Measurements from ENCODE around the gene CDO1. TPM values are rescaled to one million over a fixed set of nuclear protein-coding genes. Genes with fewer than 3 reads are reported as not detected.

CDO1 gene
- polyA plus RNA-seq, 4 donors = 19.2 to 26.7 (median 24.5) TPM

DNA sequence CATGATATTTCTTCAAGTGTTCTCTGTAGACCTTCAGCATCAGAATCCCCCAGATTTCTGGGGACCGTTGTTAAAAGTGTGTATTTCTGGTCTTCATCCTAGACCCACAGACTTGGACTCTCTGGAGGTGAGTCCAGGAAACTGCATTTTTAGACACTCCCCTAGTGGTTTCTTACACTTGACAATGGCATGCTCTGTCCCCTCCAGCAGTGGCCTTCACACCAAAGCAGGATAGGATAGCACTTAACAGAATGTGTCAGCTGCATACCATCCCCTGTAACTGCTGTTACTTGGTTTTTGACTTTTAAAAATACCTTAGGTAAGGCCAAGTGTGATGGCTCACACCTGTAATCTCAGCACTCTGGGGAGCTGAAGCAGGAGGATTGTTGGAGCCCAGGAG lies 20.8 kb downstream of the CDO1 start:
- DNase-seq (ENCODE audit: low read depth in 4 of 4, low spot score in 2 of 4) = no peak

DNA sequence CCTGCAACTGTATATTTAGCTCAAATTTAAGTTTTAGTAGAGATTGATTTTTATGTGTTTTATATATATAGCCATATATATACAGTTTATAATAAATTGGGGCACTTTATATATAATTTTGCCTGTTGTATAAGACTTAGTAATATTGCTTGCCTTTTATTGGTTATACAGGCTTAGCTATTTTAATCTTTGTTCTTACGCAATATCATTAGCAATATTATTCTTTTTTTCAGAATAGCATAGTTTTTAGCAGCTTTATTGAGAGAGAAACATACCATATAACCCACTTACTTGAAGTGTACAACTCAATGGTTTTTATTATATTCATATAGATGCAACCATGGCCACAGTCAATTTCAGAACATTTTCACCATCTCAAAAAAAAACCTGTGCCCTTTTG lies 28.0 kb downstream of the CDO1 start:
- no peak for DNase-seq (ENCODE audit: low read depth in 4 of 4, low spot score in 2 of 4)

DNA sequence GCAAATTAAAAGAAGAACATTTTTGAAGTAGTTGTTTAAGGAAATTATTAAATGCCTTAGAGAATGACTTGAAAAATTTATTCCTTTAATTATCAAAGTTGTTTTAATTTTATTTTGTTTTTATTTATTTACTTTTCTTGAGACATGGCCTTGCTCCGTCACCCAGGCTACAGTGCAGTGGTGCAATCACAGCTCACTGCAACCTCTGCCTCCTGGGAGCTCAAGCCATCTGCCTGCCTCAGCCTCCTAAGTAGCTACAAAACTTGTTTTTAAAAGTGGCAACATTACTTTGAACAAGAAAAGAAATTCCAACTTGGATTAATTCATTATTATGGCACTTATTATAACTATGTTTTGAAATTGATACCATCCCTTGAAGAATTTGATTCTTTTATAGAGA lies 29.0 kb downstream of the CDO1 start:
- no peak for DNase-seq (ENCODE audit: low read depth in 4 of 4, low spot score in 2 of 4)

DNA sequence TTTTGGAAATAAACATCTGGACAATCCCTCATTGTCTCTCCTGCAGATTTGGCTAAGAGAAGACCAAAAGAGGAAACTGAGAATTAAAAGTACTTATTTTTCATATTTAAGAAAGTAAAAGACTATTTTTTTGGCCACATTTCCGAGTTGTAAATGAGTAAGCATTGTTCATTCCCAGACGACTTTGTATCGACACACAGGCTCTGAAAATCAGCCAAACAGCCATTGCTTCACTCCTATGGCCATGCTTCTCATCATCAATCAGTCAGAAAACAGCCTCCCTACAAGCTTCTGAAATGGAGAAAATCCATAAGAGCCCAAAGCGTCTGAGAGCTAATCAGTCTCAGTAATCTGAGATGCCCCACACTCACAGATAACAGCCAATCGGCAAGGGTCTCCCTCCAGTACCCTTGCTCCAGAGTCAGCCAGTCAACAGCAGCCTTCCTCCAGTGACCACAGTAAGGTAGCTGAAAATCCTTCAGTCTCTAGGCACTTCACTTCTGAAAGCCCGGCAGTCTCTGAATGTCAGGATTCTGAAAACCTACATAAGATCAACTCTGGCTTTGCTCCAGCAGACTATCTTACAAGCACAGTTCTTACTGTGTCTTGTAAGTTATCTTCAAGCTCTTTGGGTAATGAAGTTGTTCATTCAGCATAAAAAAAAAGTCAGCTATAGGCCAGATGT lies 30.9 kb downstream of the CDO1 start:
- DNase-seq (ENCODE audit: low read depth in 4 of 4, low spot score in 2 of 4) = no peak

DNA sequence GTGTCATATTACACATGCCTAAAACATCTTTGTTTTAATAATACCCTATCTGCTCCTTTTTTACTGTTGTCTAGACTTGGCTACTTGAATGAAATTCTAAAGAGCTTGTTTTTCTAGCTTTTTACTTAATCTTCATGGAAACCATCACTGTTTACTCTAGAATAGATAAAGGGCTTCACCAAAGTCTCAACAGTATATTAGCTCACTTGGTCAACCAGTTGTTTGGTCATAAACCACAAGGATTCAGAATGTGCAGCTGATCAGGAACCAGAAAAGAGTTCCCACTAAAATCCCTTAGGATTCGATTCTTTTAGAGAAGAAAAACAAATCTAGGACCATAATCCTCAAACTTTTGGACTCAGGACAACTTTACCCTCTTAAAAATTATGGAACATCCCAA lies 38.0 kb downstream of the CDO1 start:
- DNase-seq (ENCODE audit: low read depth in 4 of 4, low spot score in 2 of 4) = no peak

DNA sequence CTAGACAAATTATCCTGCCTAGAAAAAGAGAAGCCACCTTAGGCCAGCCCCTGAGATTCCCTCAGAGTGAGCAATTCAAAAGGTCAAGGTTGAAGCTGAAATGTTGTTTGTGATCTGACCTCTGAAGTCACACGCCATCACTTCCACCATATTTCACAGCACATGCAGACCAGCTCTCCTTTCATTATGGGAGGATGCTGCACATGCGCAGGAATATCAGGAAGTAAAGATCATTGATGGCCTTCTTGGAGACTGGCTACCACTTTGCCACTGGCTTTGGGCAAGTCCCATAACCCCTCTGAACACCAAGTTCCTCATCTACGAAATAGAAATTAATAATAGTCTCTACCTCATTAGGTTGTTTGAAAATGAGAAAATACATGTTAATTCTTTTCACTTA lies 39.5 kb downstream of the CDO1 start:
- DNase-seq (ENCODE audit: low read depth in 4 of 4, low spot score in 2 of 4) = no peak

DNA sequence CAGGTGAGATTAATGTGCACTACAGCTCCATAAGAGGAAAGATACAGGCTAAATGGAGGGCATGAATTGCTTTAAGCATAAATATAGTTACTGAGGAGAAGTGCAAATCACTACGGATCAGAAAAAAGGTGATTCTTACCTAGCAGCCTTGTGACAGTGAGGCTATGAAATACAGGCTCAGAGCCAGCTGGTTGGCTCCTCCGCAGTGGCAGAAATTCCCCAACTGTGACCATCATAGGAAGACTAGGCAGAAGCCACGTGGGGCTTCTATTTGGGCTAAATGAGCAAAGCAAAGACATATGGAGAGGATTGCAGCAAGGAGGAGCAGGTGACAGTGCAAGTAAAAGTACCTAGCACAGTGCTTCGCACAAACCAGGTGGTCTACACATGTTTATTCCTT lies 40.5 kb downstream of the CDO1 start:
- DNase-seq (ENCODE audit: low read depth in 4 of 4, low spot score in 2 of 4) = no peak

DNA sequence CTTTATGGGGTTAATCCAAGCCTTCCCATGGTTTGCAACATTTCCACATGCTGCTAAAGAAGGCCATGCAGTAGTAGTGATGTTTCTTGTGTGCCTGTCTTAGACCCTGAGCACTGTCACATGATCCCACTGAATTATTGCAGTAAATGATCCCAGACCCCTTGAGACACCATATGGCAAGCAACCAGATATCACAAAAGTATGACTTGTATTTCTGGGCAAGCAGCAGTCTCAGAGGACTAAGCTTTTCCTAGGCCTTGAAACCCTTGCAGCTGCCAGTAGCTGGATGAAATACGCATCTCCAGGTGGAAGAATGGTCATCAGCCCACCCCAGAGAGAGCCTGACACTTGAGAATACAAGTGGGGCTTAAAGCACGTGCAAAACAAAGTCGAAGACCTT lies 41.8 kb downstream of the CDO1 start:
- DNase-seq (ENCODE audit: low read depth in 4 of 4, low spot score in 2 of 4) = no peak

DNA sequence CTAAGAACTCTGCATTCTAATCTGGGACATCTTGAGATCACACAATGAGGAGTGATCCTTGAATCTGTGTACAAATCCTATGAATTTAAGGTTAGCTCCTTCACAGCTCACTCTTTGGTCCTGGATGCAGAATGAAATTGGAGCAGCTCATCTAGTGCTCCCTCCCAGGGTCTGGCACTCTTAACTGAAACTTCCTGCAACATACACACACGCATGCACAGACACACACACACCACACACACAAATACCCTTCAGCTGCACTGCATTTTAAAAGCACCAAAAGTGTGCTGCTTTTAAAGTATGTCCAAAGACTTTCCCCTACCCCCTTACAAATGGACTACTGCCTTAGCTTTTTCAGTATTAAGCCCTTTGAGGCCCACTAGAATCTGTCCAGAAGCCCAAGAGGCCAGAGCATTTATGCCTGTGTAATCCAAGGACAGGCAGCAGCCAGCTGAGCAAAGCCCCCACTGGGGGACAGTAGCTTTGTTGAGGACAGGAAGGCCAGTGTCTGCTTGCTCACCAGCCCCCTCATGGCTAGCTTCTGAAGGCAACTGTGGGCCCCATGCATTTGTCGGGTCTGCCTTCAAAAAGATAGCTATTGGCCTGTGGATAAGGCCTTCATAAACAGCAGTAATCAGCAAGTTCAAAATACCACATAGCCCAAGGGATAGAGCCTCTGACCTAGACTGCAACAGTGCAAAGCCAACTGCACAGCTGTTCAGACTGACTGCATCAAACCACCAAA lies 43.6 kb downstream of the CDO1 start:
- DNase-seq (ENCODE audit: low read depth in 4 of 4, low spot score in 2 of 4) = no peak

DNA sequence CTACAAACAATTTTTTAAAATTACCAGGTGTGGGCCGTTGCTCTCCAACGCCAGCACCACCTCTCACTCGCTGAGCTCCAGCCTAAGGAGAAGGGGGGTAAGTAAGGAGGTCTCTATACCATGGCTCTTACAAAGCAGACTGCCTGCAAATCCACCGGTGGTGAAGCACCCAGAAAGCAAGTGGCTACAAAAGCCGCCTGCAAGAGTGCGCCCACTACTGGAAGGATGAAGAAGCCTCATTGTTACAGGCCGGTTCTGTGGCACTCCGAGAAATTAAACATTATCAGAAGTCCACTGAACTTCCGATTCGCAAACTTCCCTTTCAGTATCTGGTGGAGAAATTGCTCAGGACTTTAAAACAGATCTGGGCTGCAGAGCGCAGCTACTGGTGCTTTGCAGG lies 46.0 kb downstream of the CDO1 start:
- no peak for DNase-seq (ENCODE audit: low read depth in 4 of 4, low spot score in 2 of 4)

DNA sequence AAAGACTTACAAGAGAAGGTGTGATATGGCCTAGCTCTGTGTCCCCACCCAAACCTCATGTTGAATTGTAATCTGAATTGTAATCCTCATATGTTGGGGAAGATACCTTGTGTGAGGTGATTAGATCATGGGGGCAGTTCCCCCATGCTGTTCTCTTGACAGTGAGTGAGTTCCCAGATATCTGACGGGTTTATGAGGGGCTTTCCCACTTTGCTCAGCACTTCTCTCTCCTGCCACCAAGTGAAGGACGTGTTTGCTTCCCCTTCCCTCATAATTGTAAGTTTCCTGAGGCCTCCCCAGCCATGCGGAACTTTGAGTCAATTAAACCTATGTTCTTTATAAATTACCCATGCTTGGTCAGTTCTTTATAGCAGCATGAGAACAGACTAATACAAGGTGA lies 49.0 kb downstream of the CDO1 start:
- no peak for DNase-seq (ENCODE audit: low read depth in 4 of 4, low spot score in 2 of 4)

DNA sequence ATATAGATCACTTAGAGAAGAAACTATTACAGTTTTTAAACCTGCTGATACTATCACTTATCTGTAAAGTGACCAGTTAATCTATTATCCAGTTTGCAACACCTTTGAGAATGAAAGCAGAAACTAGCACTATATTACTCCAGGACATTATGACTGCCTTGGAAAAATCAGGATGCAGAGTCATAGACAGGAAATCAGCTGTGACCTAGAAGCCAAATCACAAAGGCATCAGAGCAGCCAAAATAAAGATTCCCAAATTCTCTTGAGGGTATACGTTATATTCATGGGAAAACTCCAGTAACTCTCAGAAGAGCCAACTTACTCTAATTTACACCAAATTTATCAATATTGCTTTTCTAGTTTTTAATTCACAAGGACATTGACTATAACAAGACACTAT lies 49.9 kb downstream of the CDO1 start:
- no peak for DNase-seq (ENCODE audit: low read depth in 4 of 4, low spot score in 2 of 4)

DNA sequence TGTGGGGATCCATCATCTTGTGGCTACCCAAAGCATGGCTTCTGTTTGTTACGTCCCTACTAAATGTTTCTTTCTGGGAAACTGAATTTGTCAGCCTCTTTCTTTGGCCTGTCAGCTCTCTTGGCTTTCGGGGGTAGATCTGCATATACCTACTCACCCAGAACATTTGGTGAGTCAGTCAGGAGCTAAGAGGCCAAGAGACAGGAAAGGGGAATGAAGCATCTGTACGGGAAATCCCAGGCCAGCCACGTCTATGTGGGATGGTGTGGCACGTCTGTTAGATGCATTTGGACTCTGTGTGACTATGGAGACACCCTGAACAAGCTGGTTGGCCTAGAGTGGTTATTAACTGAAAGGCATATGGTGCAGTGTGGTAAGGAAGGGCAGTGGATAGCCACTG lies 58.1 kb downstream of the CDO1 start:
- no peak for DNase-seq (ENCODE audit: low read depth in 4 of 4, low spot score in 2 of 4)

DNA sequence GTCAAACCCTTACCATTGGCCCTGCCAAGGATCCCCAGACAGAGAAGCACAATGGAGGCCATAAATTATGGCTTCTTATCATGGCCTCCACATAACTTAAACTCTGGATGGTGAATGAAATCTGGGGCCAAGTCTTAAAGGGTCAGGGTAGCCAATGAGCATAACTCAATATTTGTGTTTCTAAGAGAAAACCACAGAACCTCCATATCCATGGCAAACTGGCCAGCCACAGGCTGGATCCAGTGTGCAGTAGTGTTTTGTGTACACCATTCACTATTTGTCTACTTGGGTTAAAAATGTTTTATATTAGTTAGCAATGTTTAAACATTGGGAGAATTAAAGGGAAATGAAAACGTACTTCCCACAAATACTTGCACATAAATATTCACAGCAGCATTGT lies 60.8 kb downstream of the CDO1 start:
- DNase-seq (ENCODE audit: low read depth in 4 of 4, low spot score in 2 of 4) = no peak

Other genes starting within 250 kb of the CDO1 start
- 1 to 10 TPM; 2.4 to 7.2 (median 4.2) TPM for gene TICAM2, start 214.2 kb downstream of the CDO1 start, polyA plus RNA-seq (ENCODE audit: insufficient read length in 4 of 4)
- 100 to 1,000 TPM in 3 of 4 donors, 10 to 100 TPM in 1; 87.5 to 107 (median 105) TPM for gene TMED7, start 190.6 kb downstream of the CDO1 start, polyA plus RNA-seq (ENCODE audit: insufficient read length in 4 of 4)
- gene ATG12, start 24.9 kb upstream of the CDO1 start, polyA plus RNA-seq (ENCODE audit: insufficient read length in 4 of 4) = 10 to 100 TPM; 44.8 to 64.2 (median 52.4) TPM
- 100 to 1,000 TPM; 102 to 128 (median 119) TPM for gene AP3S1, start 25.3 kb upstream of the CDO1 start, polyA plus RNA-seq (ENCODE audit: insufficient read length in 4 of 4)
- gene LVRN, start 145.8 kb upstream of the CDO1 start, polyA plus RNA-seq (ENCODE audit: insufficient read length in 4 of 4) = 1 to 10 TPM in 2 of 4 donors, under 1 TPM in 2; 0.51 to 1.7 (median 1.0) TPM
- not detected for gene ARL14EPL, start 215.8 kb upstream of the CDO1 start, polyA plus RNA-seq (ENCODE audit: insufficient read length in 4 of 4)

Data from left renal cortex interstitium (tissue), 4 donors.